PC-3 (cell line): ENCODE measurements around the gene ZDHHC8. TPM values are rescaled to one million over a fixed set of nuclear protein-coding genes. Genes with fewer than 3 reads are reported as not detected.

ENCODE experiments used
- ATAC-seq: fragments of 200-7000 bp; cut with Tn5 transposase; 2 replicates; pipeline ENCODE4 v1.9.1; 2020; ENCODE audit warnings: mild to moderate bottlenecking, moderate library complexity
- BruUV-seq: library from RNA; stranded (reverse); fragments of 400-500 nt; replicated peaks from 2 replicates; lab custom pipeline; 2021; lab: Mats Ljungman, UMichigan
- CTCF ChIA-PET: fragments of 300-600 bp; sonication (Branson Sonifier 250); formaldehyde crosslinking; loops from one replicate; lab custom pipeline; 2022; ENCODE audit warnings: antibody characterized with exemption; lab: Charles Lee
- POLR2A ChIA-PET: fragments of 300-600 bp; sonication (Branson Sonifier 250); formaldehyde crosslinking; loops from one replicate; lab custom pipeline; 2022; ENCODE audit warnings: antibody characterized with exemption; ENCODE audit not compliant: unreplicated experiment; lab: Charles Lee
- DNase-seq: peaks from one replicate; pipeline ENCODE4 v3.0.0-alpha.2; 2015
- H2AFZ ChIP-seq: fragments of 300-600 bp; sonication (generic); 2 replicates; pipeline ENCODE4 v1.6.0; 2016; ENCODE audit warnings: antibody characterized with exemption, low read length
- H3F3A ChIP-seq: fragments of 300-600 bp; sonication (generic); one replicate; pipeline ENCODE4 v1.6.0; 2017; ENCODE audit warnings: antibody characterized with exemption, low read length, control low read depth, mild to moderate bottlenecking; ENCODE audit not compliant: unreplicated experiment
- H3K27ac ChIP-seq: fragments of 300-600 bp; sonication (generic); 2 replicates; pipeline ENCODE4 v1.5.1; 2016; ENCODE audit warnings: mild to moderate bottlenecking, low read length
- H3K27me3 ChIP-seq: fragments of 300-600 bp; sonication (generic); 2 replicates; pipeline ENCODE4 v1.6.1; 2016; ENCODE audit warnings: low read length, mixed read lengths
- H3K36me3 ChIP-seq: fragments of 300-600 bp; sonication (generic); 2 replicates; pipeline ENCODE4 v1.6.1; 2016; ENCODE audit warnings: low read depth, mixed run types, low read length, mixed read lengths
- H3K4me1 ChIP-seq: fragments of 300-600 bp; sonication (generic); 2 replicates; pipeline ENCODE4 v1.5.1; 2016; ENCODE audit warnings: low read length; ENCODE audit not compliant: insufficient read depth
- H3K4me2 ChIP-seq: fragments of 300-600 bp; sonication (generic); 2 replicates; pipeline ENCODE4 v1.6.0; 2016; ENCODE audit warnings: low read length
- H3K4me3 ChIP-seq: fragments of 300-600 bp; sonication (generic); 2 replicates; pipeline ENCODE4 v1.5.1; 2016; ENCODE audit warnings: mild to moderate bottlenecking, low read length, mixed read lengths
- H3K79me2 ChIP-seq: fragments of 300-600 bp; sonication (generic); 2 replicates; pipeline ENCODE4 v1.6.1; 2017; ENCODE audit warnings: low read length, mixed read lengths
- H3K9ac ChIP-seq: fragments of 300-600 bp; sonication (generic); 2 replicates; pipeline ENCODE4 v1.6.0; 2016; ENCODE audit warnings: mild to moderate bottlenecking, low read length
- H3K9me2 ChIP-seq: fragments of 300-600 bp; sonication (generic); replicated peaks from 2 replicates; pipeline ENCODE4 v1.6.1; 2016; ENCODE audit warnings: mixed run types, low read length, mixed read lengths
- H3K9me3 ChIP-seq: fragments of 300-600 bp; sonication (generic); 2 replicates; pipeline ENCODE4 v1.6.1; 2016; ENCODE audit warnings: low read length, mixed read lengths
- H4K20me1 ChIP-seq: fragments of 300-600 bp; sonication (generic); 2 replicates; pipeline ENCODE4 v1.6.1; 2016; ENCODE audit warnings: low read length, mixed read lengths
- EZH2 ChIP-seq: fragments of 300-600 bp; sonication (generic); IDR thresholded peaks from one replicate; pipeline ENCODE4 v1.6.1; 2017; ENCODE audit warnings: antibody characterized with exemption, mild to moderate bottlenecking, low read length; ENCODE audit not compliant: unreplicated experiment
- EZH2phosphoT487 ChIP-seq: fragments of 300-600 bp; sonication (generic); IDR thresholded peaks from 2 replicates; pipeline ENCODE4 v1.6.1; 2018; ENCODE audit warnings: mild to moderate bottlenecking, antibody characterized with exemption, low read length, borderline replicate concordance
- intact Hi-C: fragments of 100-400 bp; cut with micrococcal nuclease; formaldehyde crosslinking; loops from 2 replicates; pipeline ENCODE4 v1.9.0; 2023
- total RNA-seq: library from RNA; depleted of rRNA; stranded (reverse); fragments of >200 nt; gene quantifications from 2 replicates; pipeline ENCODE4 v1.2.3, GENCODE V29; 2014
- TF ChIP-seq, protein P1 (sequence below): fragments of 300-600 bp; sonication (generic); conservative IDR thresholded peaks from 2 replicates; pipeline ENCODE4 v1.5.1; 2017; ENCODE audit warnings: antibody characterized with exemption, low read depth, mild to moderate bottlenecking, low read length

The ZDHHC8 gene
- total RNA-seq, 1 experiment from 2014 or later: 24.6 TPM

DNA sequence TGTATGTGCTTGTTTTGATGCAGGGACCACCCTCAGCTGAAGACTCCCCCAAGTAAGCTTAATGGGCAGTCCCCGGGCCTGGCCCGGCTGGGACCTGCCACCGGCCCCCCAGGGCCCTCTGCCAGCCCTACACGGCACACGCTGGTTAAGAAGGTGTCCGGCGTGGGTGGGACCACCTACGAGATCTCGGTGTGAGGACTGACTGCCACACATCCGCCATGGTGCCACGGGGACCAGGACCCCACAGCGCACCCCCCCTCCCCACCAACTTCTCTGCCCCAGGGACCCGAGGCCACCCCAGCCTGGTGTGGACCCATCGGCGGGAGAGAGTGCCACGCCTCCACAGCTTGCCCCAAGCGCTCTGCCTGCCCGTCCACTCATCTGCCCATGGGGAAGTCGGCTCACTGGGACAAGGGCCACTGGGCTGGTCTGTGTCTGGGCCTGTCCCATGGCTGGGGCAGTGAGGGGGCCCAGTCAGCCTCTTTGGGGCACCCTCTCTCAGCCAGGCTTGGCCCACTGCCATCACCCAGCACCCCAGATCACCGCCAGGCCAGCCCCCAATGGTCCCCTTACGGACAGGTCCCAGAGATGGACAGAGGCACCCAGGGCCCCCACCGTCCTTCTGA, 13.7 kb downstream of the ZDHHC8 start:
- Histone ChIP-seq H3F3A (no peaks in the 10 kb centered on the region), H3K9me2 (no peaks in the 10 kb centered on the region), H3K27me3 (no peaks in the 10 kb centered on the region), H4K20me1 (no peaks in the 10 kb centered on the region), H3K4me1 (no peaks in the 10 kb centered on the region), H3K36me3 (no peaks in the 10 kb centered on the region), H3K9me3 (no peaks in the 10 kb centered on the region), H3K9ac (no peak overlapping the region), H3K4me2 (no peak overlapping the region), H2AFZ (no peak overlapping the region), H3K79me2 (no peaks in the 10 kb centered on the region), H3K27ac (no peak overlapping the region), H3K4me3 (no peak overlapping the region)
- TF ChIP-seq EZH2phosphoT487 (no peak), EZH2 (no peak)
- intact Hi-C loops: no loop called here
- ATAC-seq (no peak), DNase-seq (no peak)
- CTCF ChIA-PET: no interaction called here
- TSS peak; percentile 35 for BruUV-seq
- POLR2A ChIA-PET: no interaction called here

DNA sequence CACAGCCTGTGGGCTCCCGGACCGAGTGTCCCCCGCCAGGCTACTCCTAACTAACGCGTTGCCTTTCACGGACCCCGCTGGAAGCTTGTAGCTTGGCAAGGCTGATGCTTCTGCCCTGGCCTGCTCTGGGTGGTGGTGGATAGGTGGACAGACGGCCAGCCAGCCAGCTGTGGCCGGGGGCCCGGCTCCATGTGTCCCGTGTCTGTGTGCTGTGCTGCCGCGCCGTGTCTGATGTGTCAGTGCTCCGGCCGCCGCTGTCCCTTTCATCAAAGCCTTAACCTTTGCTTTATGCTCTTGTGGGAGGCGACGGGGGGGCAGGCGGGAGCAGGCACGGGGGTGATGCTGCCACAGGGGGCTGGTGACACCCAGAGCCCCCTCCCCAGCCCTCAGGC, 14.2 kb downstream of the ZDHHC8 start:
- no peak for TF ChIP-seq EZH2phosphoT487
- TF ChIP-seq EZH2: no peak
- TF ChIP-seq, protein P1, sequence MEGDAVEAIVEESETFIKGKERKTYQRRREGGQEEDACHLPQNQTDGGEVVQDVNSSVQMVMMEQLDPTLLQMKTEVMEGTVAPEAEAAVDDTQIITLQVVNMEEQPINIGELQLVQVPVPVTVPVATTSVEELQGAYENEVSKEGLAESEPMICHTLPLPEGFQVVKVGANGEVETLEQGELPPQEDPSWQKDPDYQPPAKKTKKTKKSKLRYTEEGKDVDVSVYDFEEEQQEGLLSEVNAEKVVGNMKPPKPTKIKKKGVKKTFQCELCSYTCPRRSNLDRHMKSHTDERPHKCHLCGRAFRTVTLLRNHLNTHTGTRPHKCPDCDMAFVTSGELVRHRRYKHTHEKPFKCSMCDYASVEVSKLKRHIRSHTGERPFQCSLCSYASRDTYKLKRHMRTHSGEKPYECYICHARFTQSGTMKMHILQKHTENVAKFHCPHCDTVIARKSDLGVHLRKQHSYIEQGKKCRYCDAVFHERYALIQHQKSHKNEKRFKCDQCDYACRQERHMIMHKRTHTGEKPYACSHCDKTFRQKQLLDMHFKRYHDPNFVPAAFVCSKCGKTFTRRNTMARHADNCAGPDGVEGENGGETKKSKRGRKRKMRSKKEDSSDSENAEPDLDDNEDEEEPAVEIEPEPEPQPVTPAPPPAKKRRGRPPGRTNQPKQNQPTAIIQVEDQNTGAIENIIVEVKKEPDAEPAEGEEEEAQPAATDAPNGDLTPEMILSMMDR: no peak
- ATAC-seq (no peak), DNase-seq (no peak)
- Histone ChIP-seq H3K9ac (no peak overlapping the region), H3K36me3 (no peaks in the 10 kb centered on the region), H3K4me2 (no peak overlapping the region), H3K4me1 (no peaks in the 10 kb centered on the region), H2AFZ (no peak overlapping the region), H3K27me3 (no peaks in the 10 kb centered on the region), H4K20me1 (no peaks in the 10 kb centered on the region), H3K4me3 (no peak overlapping the region), H3K27ac (no peak overlapping the region), H3K79me2 (no peaks in the 10 kb centered on the region), H3K9me2 (no peaks in the 10 kb centered on the region), H3K9me3 (no peaks in the 10 kb centered on the region), H3F3A (no peaks in the 10 kb centered on the region)
- intact Hi-C loops: no loop called here
- ChIA-PET POLR2A (no interaction called here), CTCF (no interaction called here)
- no TSS peak for BruUV-seq

DNA sequence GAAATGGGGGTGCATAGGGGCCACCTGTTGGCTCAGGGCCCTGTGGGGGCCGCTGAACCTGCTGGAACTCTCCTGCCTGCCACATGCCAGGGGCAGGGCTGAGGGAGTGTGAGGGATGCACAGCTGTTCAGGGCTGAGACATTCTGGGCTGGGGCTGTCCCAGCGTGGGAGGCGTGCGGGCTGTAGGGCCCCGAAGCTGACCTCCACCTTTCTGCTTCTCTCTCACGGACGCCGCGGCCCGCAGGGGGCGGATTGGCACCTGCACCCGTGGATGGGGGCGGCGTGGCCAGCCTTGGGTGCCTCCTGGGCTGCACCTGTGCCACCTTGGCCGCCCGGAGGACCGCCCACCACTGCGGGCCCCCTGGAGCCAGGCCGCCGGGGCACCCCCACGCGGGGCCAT, 15.2 kb downstream of the ZDHHC8 start:
- ChIA-PET CTCF (no interaction called here), POLR2A (no interaction called here)
- ATAC-seq (no peak), DNase-seq (no peak)
- no TSS peak for BruUV-seq
- H3K79me2 ChIP-seq: no peaks in the 10 kb centered on the region
- TF ChIP-seq, protein P1: no peak
- TF ChIP-seq EZH2 (no peak), EZH2phosphoT487 (no peak)
- no peaks in the 10 kb centered on the region for H3F3A ChIP-seq
- H3K4me1 ChIP-seq: no peaks in the 10 kb centered on the region
- H3K4me3 ChIP-seq: no peak overlapping the region
- intact Hi-C loops: no loop called here
- no peaks in the 10 kb centered on the region for H3K9me2 ChIP-seq
- no peaks in the 10 kb centered on the region for H3K27me3 ChIP-seq
- no peaks in the 10 kb centered on the region for H4K20me1 ChIP-seq
- H3K27ac ChIP-seq: no peak overlapping the region
- no peaks in the 10 kb centered on the region for H3K9me3 ChIP-seq
- H3K4me2 ChIP-seq: no peak overlapping the region
- H3K36me3 ChIP-seq: no peaks in the 10 kb centered on the region
- no peak overlapping the region for H3K9ac ChIP-seq
- no peak overlapping the region for H2AFZ ChIP-seq
